ENCODE data around the gene KIAA1755. TPM values are rescaled to one million over a fixed set of nuclear protein-coding genes. Genes with fewer than 3 reads are reported as not detected.

KIAA1755 gene
- total and polyA plus RNA-seq, 2 donors (not counting 1 experiment from before 2014, with no cell fraction given), result not detected

DNA sequence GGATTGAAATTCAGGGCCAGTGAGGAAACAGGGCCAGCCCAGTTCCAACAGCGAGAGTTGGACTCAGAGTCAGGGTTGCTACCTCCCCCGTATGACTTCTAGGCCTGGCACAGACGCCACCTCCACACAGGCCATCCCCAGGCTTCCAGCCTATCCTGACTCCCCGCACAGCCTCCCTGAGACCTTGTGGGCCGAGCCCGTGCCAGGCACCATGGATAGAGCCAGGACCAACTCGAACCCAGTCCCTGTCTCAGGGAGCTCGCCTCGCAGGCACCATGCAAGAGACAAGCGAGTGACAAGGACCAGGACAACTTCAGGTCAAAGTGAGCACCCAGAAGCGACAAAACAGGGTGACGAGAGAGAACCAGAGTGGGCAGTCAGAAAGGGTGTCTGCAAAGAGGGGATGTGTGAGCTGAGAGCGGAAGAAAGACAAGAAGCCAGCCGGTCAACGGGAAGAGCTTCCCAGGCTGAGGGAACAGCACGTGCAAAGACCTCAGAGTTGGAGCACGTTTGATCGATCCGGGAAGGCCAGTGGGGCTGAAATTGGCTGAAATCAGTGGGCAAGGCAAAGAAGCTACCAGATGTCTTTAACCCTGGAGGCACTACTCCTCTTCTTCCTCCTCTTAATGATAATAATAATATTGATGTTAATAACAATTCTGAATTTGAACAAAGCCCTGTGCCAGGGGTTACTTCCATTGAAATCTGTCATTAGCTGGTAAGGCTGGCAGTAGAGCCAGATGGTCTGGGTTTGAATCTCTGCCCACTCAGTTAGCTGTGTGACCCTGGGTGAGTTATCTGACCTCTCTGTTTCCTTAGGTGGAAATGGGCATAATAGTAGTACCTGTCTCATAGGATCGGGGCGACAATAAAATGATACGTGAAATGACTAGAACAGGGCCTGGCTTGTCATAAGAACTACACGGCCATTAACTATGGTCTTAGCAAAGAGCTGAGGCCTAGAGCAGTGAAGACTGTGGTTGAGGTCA, 45.0 kb downstream of the KIAA1755 start:
- Histone ChIP-seq H3K4me2 (replicated peaks; ENCODE audit: low read depth, low read length, poor library complexity, severe bottlenecking) (no peak overlapping the region), H3K79me2 (ENCODE audit: control insufficient read depth, insufficient read depth, low read length) (no peaks in the 10 kb centered on the region), H3K27ac (ENCODE audit: low read length in 2 of 2) (no peak overlapping the region), H3K4me3 (ENCODE audit: control extremely low read depth in 1 of 5, extremely low read depth in 1 of 5, insufficient read depth in 1 of 5, low read depth in 2 of 5, low read length in 4 of 5) (no peak overlapping the region), H2AFZ (ENCODE audit: insufficient read depth, low read depth, low read length, poor library complexity, severe bottlenecking) (no peak overlapping the region), H3K9me3 (ENCODE audit: control extremely low read depth in 1 of 3, control insufficient read depth in 2 of 3, insufficient read depth in 1 of 3, low read length in 2 of 3) (no peaks in the 10 kb centered on the region), H3K36me3 (replicated peaks in 1 of 2; ENCODE audit: control extremely low read depth in 1 of 2, control insufficient read depth in 1 of 2, extremely low read depth in 1 of 2, insufficient read depth in 2 of 2, low read length in 1 of 2) (no peaks in the 10 kb centered on the region), H3K27me3 (replicated peaks in 1 of 4; ENCODE audit: control extremely low read depth in 1 of 4, control insufficient read depth in 3 of 4, insufficient read depth in 4 of 4, low read length in 3 of 4) (no peaks in the 10 kb centered on the region), H4K20me1 (ENCODE audit: control insufficient read depth, insufficient read depth, low read length, poor library complexity, severe bottlenecking) (no peaks in the 10 kb centered on the region), H3K9ac (ENCODE audit: low read length) (no peak overlapping the region), H3K4me1 (ENCODE audit: control insufficient read depth in 2 of 2, insufficient read depth in 2 of 2, low read length in 2 of 2) (no peaks in the 10 kb centered on the region)
- WGBS (ENCODE audit: insufficient coverage), result 91% methylated on average over 20 of the region's 23 CpGs
- H3K4me3 Mint-ChIP-seq, result no peak overlapping the region
- TF ChIP-seq CTCF (IDR thresholded peaks at IDR 0.05) (no peak), EZH2 (IDR thresholded peaks at IDR 0.05; ENCODE audit: borderline replicate concordance, insufficient read depth, low read depth, low read length, poor library complexity, severe bottlenecking) (no peak)
- peaks cover 3% of the 10 kb centered on the region for H3K27me3 Mint-ChIP-seq
- intact Hi-C loops (cut with micrococcal nuclease), result no loop called here
- no peaks in the 10 kb centered on the region for H3K4me1 Mint-ChIP-seq
- ChIA-PET POLR2A (interaction anchor here (0.5 kb wide), 1 partner anchor 150 kb away, joined by 5 read pairs; no protein-coding TSS in a partner anchor), CTCF (interaction anchor here (0.7 to 16.2 kb wide), 6 partner anchors 11 to 156 kb away, joined by 3 to 494 read pairs (median 4); no protein-coding TSS in a partner anchor)
- H3K9me3 Mint-ChIP-seq (ENCODE audit: insufficient read depth), result no peaks in the 10 kb centered on the region
- DNase-seq (no peak), ATAC-seq (ENCODE audit: low read depth) (no peak)
- H3K27ac Mint-ChIP-seq, result no peak overlapping the region
